Endothelial cell of hepatic sinusoid (primary cell): Measurements from ENCODE around the gene EML6.

Experiments used
- in situ Hi-C: cut with HindIII; loops from 2 replicates; pipeline ENCODE4 v1.10.0; 2017; ENCODE audit warnings: low sequenced_read_pairs

The EML6 gene

GRCh38 chr2:55013936-55014335, 290.5 kb downstream of the EML6 start:
- in situ Hi-C loops: no loop called here

- in situ Hi-C loops: no loop called here
These were observed 291.8 kb downstream of the EML6 start for GRCh38 chr2:55014962-55015939.

GRCh38 chr2:55017428-55017827, 294.0 kb downstream of the EML6 start:
- in situ Hi-C loops: no loop called here

- in situ Hi-C loops: no loop called here
These were observed 294.4 kb downstream of the EML6 start for GRCh38 chr2:55017880-55018279.

- in situ Hi-C loops: no loop called here
These were observed 295.2 kb downstream of the EML6 start for GRCh38 chr2:55018619-55019018.

GRCh38 chr2:55019526-55020258, 296.2 kb downstream of the EML6 start:
- in situ Hi-C loops: no loop called here
